Stimulated activated naive CD8-positive, alpha-beta T cell treated with anti-CD3 and anti-CD28 coated beads, Interleukin-15, amount 100 ng/mL, for 72 hours (primary cell): ENCODE data around the gene RPL7L1.

ENCODE experiments used
- ATAC-seq: fragments of 150-1000 bp; cut with Tn5 transposase; 2 replicates; pipeline ENCODE4 v1.10.0; 2021; ENCODE audit warnings: mild to moderate bottlenecking, moderate library complexity
- DNase-seq, 2 donors: peaks; one replicate each; pipeline ENCODE4 v3.0.0; 2021 to 2022
- H3K27ac Mint-ChIP-seq, 2 donors: one replicate each; pipeline ENCODE4 v1.8.0; 2022; ENCODE audit warnings: mild to moderate bottlenecking in 2 of 2, mixed read lengths in 2 of 2, moderate library complexity in 2 of 2
- H3K27me3 Mint-ChIP-seq: one replicate; pipeline ENCODE4 v1.8.0; 2022; ENCODE audit warnings: mixed read lengths
- H3K4me1 Mint-ChIP-seq: one replicate; pipeline ENCODE4 v1.8.0; 2022; ENCODE audit warnings: mild to moderate bottlenecking, mixed read lengths
- H3K4me3 Mint-ChIP-seq, 2 donors: one replicate each; pipeline ENCODE4 v1.8.0; 2022; ENCODE audit warnings: mild to moderate bottlenecking in 2 of 2, mixed read lengths in 2 of 2, moderate library complexity in 1 of 2
- H3K9me3 Mint-ChIP-seq, 2 donors: one replicate each; pipeline ENCODE4 v1.8.0; 2022; ENCODE audit warnings: mixed read lengths in 2 of 2

The RPL7L1 gene

DNA sequence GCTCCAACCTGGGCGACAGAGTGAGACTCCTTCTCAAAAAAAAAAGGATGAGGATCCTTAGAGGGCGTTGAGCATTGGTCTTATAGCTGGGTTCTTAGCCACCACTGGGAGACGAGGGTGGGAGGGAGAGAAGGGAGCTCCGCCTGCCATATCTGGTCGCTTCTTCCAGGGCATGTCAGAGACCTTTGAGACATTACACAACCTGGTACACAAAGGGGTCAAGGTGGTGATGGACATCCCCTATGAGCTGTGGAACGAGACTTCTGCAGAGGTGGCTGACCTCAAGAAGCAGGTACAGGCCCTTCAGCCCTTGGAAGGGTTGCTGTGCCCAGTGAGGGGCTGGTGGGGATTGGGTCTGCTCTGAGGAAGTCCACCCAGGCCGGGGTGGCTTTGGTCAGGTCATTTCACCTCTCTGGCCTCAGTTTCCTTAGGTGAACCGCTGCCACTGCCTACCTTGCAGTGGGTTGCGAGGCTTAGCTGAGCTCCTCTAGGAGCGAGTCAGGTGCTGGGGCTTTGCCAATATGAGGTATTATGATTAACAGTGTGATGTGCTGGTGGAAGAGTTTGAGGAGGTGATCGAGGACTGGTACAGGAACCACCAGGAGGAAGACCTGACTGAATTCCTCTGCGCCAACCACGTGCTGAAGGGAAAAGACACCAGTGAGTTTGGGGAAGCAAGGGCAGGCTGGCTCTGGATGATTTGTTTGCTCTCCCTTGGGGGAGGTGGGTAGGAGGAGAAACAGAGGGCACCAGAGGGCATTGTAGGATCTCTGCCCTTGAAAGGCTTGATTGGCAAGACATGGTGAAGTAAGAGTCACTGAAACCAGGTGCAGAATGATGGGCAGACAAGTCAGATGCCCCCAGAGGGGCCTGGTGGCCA is 58.4 kb downstream of the RPL7L1 start:
- DNase-seq (no peak), ATAC-seq (no peak)
- H3K4me3 Mint-ChIP-seq, result no peak overlapping the region
- H3K27me3 Mint-ChIP-seq, result no peaks in the 10 kb centered on the region
- H3K4me1 Mint-ChIP-seq, result peaks cover 60% of the 10 kb centered on the region
- H3K27ac Mint-ChIP-seq, result peak overlapping the region in 1 of 2 donors; percentile 47
- H3K9me3 Mint-ChIP-seq, result no peaks in the 10 kb centered on the region

DNA sequence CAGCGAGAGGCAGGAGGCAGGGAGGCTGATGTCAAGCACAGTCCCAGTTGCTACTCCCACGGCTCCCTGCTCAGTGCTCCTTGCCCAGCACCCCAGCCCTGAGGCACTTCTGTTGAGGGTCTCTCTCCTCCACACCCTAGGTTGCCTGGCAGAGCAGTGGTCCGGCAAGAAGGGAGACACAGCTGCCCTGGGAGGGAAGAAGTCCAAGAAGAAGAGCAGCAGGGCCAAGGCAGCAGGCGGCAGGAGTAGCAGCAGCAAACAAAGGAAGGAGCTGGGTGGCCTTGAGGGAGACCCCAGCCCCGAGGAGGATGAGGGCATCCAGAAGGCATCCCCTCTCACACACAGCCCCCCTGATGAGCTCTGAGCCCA is 59.0 kb downstream of the RPL7L1 start:
- Mint-ChIP-seq H3K4me1 (peaks cover 53% of the 10 kb centered on the region), H3K4me3 (no peak overlapping the region), H3K9me3 (no peaks in the 10 kb centered on the region), H3K27me3 (no peaks in the 10 kb centered on the region), H3K27ac (no peak overlapping the region)
- ATAC-seq (peak; percentile 8), DNase-seq (no peak)

GRCh38 chr6:42938987-42939809 is 59.8 kb downstream of the RPL7L1 start:
- DNase-seq (no peak), ATAC-seq (peak; percentile 19)
- no peak overlapping the region for H3K4me3 Mint-ChIP-seq
- peak overlapping the region; percentile 8 to 48 for H3K27ac Mint-ChIP-seq
- H3K9me3 Mint-ChIP-seq, result no peaks in the 10 kb centered on the region
- H3K4me1 Mint-ChIP-seq, result peaks cover 45% of the 10 kb centered on the region
- no peaks in the 10 kb centered on the region for H3K27me3 Mint-ChIP-seq
